Renal cortex interstitium (tissue), 15 donors: Measurements from ENCODE around the gene GPR156. TPM values are rescaled to one million over a fixed set of nuclear protein-coding genes. Genes with fewer than 3 reads are reported as not detected.
"Not testable (repeated sequence)": the region's sequence is repeated elsewhere in the genome, so short reads cannot be mapped to it uniquely, and the experiment has no call there.

Experiments used
- DNase-seq, 11 donors: peaks; one replicate each; pipeline ENCODE4 v3.0.0-alpha.2; 2013; ENCODE audit warnings: low read depth in 9 of 11, low spot score in 4 of 11; ENCODE audit errors: extremely low read depth in 1 of 11
- long read RNA-seq, 16 experiments: transcript quantifications; one replicate each; lab custom pipeline, GENCODE V29; 2026
- polyA plus RNA-seq, 3 donors: library from polyadenylated mRNA; unstranded; fragments of 120-200 nt; gene quantifications; one replicate each; pipeline ENCODE4 v1.2.1, GENCODE V29; 2013; ENCODE audit not compliant: insufficient read length in 3 of 3

Gene GPR156
- polyA plus RNA-seq, result 1 to 10 TPM; 2.5 to 3.0 (median 2.7) TPM
- long read RNA-seq, donor 1, full-length matches to known transcripts, result 2 of 2 reads
- long read RNA-seq, donor 1, partial matches to known transcripts, result 0 of 2 reads
- long read RNA-seq, donor 1, other reads (novel, unspliced or antisense), result 0 of 2 reads
- long read RNA-seq, donor 2, result 0 reads
- long read RNA-seq, donor 3, result 0 reads
- long read RNA-seq, donor 4, result 0 reads
- long read RNA-seq, donor 5, result 0 reads
- long read RNA-seq, donor 6, full-length matches to known transcripts, result 1 of 1 reads
- long read RNA-seq, donor 6, partial matches to known transcripts, result 0 of 1 reads
- long read RNA-seq, donor 6, other reads (novel, unspliced or antisense), result 0 of 1 reads
- long read RNA-seq, donor 7, result 0 reads
- long read RNA-seq, donor 8, result 0 reads
- long read RNA-seq, donor 9, result 0 reads
- long read RNA-seq, donor 10, result 0 reads
- long read RNA-seq, donor 11, result 0 reads
- long read RNA-seq, donor 12, result 0 reads
- long read RNA-seq, donor 13, full-length matches to known transcripts, result 1 of 1 reads
- long read RNA-seq, donor 13, partial matches to known transcripts, result 0 of 1 reads
- long read RNA-seq, donor 13, other reads (novel, unspliced or antisense), result 0 of 1 reads
- long read RNA-seq, donor 14, result 0 reads
- long read RNA-seq, donor 15, result 0 reads
- long read RNA-seq, donor 16, result 0 reads

- peak in 4 of 11 donors; percentile 5 to 20 (median 19) for DNase-seq
Measured at GRCh38 chr3:120284747-120285507, at the start of gene GPR156. Gene GPR156 (minus strand): TSS chr3:120285222. CDS start chr3:120244098, 41,124 bp downstream.

GRCh38 chr3:120332646-120333045 lies 47.6 kb upstream of the GPR156 start:
- DNase-seq, result no peak

- DNase-seq, result no peak
Measured at GRCh38 chr3:120331076-120331475, 46.1 kb upstream of the GPR156 start.

- no peak for DNase-seq
Measured at GRCh38 chr3:120326784-120327183, 41.8 kb upstream of the GPR156 start.

- DNase-seq, result no peak
Measured at GRCh38 chr3:120324190-120324589, 39.2 kb upstream of the GPR156 start.

GRCh38 chr3:120323761-120324160 lies 38.7 kb upstream of the GPR156 start:
- not testable (repeated sequence) for DNase-seq

- no peak for DNase-seq
Measured at GRCh38 chr3:120311863-120312794, 27.1 kb upstream of the GPR156 start.

- DNase-seq, result no peak
Measured at GRCh38 chr3:120306519-120307455, 21.8 kb upstream of the GPR156 start.

GRCh38 chr3:120304616-120305015 lies 19.6 kb upstream of the GPR156 start:
- DNase-seq, result peak in 7 of 11 donors; percentile 11 to 63 (median 45)

GRCh38 chr3:120302361-120302760 lies 17.3 kb upstream of the GPR156 start:
- no peak for DNase-seq

GRCh38 chr3:120300971-120301370 lies 15.9 kb upstream of the GPR156 start:
- no peak for DNase-seq

- DNase-seq, result no peak
Measured at GRCh38 chr3:120299403-120299802, 14.4 kb upstream of the GPR156 start.

- no peak for DNase-seq
Measured at GRCh38 chr3:120298996-120299395, 14.0 kb upstream of the GPR156 start.

GRCh38 chr3:120291552-120291951 lies 6.5 kb upstream of the GPR156 start:
- not testable (repeated sequence) for DNase-seq

- DNase-seq, result no peak
Measured at GRCh38 chr3:120289636-120290035, 4.6 kb upstream of the GPR156 start.

GRCh38 chr3:120286465-120286864 lies 1.4 kb upstream of the GPR156 start:
- no peak for DNase-seq

- no peak for DNase-seq
Measured at GRCh38 chr3:120285508-120285841, 453 bp upstream of the GPR156 start.

- no peak for DNase-seq
Measured at GRCh38 chr3:120281261-120281660, 3.8 kb downstream of the GPR156 start.
